ENCODE results near the gene SKAP1.
"Not testable (repeated sequence)": the region's sequence is repeated elsewhere in the genome, so short reads cannot be mapped to it uniquely, and the experiment has no call there.

The SKAP1 gene

GRCh38 chr17:48445248-48445620 is 15.2 kb upstream of the SKAP1 start:
- DNase-seq, result no peak

DNA sequence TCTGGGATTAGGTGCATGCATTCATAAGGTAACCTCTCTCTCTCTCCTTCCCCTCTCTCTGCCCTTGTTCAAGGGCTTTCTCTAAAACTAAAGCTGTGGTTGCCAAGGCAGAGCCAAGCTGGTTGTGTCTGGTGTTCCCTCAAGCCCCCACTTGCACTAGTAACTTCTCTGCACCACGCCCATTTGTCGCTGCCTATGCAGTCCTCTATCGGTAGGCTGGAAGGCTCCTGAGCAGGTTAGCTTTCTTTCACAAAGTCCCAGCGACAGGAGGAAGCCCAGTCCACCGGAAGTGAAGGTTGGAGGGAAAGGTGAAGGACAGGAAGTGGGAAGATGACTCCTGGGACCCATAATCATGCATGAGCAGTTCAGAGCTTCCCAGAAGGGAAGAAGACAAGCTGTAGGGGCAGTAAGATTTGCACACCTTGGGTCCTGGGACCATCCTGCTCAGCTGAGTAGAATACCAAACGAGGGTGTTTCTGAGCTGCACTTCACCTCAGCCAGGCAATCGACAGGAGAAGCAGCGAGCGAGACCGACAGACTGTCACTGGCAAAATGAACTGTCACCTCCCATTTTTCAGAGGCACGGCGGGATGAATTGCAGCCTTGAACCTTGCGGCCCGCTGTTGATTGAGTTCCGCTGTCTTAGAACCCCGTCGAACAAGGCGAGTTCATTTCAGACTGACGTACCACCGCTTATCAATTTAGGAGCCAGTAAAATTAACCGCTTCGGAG is 14.7 kb upstream of the SKAP1 start:
- DNase-seq, result no peak

- DNase-seq, result no peak
Measured at GRCh38 chr17:48443712-48444111, 13.7 kb upstream of the SKAP1 start.

GRCh38 chr17:48442819-48443218 is 12.8 kb upstream of the SKAP1 start:
- no peak for DNase-seq

- no peak for DNase-seq
Measured at GRCh38 chr17:48441862-48442261, 11.8 kb upstream of the SKAP1 start.

DNA sequence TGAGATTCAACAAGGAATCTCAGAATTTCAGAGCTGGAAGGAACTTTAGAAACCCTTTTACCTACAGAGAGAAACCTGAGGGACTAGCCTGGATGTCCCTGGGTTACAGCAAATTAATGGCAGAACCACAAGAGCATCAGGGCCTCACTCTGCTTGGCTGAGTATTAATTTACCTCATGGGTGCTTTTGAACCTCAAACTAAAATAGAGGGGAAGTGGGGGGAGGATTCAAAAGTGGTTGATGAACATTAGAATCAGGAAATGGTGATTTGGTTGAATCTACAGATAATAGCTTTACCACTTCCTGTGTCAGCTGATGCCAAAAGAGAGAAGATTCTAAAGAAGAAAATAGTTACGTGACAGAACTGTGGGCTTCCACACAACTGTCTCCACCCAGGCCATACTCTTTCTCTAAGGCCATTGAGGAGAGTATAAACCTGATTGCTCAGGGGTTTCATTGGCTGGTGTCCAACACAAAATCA is 11.3 kb upstream of the SKAP1 start:
- DNase-seq, result no peak

DNA sequence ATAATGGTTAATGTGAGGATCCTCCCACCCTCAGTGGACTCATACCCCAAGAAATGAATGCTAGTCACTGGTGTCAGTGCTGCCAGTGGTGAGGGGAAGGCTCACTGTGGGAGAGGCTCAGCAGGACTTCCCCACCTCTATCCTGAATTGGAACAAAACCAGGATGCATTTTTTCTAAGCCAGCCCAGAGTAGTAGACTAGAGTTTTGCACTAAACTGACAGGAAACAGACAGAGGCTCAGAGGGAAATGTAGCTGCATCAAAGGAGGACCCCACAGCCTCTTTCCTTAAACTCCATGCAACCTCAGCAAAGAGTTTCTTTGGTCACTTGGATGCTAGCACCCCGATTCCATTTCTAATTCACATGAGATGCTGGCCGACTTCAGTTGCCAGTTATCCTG is 10.7 kb upstream of the SKAP1 start:
- DNase-seq, result no peak

DNA sequence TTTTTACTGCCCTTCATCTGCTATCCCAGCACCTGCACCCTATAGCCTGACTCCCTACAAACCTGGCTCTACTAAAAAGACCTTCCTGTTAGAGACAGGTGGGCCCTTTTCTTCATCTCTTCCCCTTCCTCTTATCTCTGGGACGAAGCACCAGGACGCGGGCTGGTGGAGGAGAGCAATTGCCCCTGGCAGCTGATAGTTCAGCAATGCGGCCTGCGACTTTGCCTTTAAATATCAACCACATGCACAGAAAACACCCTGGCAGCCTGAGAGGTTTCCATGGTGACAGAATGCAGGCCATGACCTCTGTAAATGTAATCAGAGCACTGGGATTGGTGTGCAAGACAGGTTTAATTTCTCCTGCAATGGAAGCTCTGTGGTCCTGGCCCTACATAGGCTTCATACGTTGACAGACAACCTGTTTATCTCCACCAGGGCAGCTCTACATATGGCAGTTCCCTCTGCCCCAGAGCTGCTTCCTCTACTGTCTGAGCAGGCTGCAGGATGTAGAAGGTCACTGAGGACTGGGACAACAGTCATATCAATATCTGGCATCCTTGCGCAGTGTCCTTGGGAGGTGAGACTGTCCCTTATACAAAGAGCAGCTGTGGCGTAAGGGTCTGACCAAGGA is 10.0 kb upstream of the SKAP1 start:
- no peak for DNase-seq

DNA sequence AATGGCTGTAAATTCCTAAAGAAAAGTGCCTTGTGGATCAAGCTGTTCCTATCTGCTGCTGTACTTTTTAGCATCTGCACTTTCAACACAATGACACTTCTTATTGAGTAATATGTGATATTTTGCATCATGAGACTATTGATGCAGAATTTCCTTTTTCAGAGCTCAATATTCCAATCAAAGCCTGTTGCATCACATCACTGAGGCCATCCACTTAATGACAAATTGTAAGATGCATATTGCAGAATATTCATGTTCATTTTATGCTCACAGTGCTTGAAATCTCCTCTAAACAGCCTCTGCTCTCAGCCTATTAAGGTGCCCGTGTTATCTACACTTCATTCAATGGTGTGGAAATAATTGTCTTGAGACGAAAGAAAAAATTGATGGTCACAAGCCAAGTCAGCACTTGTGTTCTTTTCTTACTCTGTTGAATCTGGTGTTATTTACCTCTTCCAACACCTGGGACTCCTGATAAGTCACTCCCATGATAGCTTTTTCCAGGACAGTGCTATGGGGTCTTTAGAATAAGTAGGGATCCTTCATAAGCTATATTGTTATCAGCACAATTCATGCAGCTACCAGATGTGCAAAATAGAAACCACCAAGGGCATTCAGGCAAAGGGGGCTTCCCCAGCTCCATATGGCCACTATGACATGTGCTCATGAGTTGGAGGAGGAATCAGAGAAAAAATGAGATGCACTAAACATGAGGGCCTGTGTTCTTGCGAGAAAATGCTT is 9.3 kb upstream of the SKAP1 start:
- no peak for DNase-seq

- DNase-seq, result no peak
Measured at GRCh38 chr17:48438516-48439061, 8.6 kb upstream of the SKAP1 start.

DNA sequence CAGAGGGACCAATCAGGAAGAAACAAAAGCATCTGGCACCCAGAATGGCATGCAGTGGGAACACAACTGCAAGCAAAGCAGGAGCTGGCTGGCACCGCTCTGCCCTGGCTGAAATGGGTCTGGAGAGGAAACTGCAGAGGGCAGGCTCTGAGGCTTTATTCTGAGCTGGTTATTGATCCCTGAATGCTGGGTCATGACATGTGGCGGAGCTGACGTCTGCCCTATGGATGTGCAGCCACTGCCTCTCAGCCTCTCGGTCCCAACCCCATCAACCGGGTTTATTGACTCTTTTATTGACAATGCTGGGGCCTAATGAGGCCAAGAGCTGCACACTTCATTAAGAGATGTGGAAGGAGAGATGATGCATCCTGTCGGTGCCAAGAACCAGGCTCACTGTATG is 3.9 kb upstream of the SKAP1 start:
- no peak for DNase-seq

DNA sequence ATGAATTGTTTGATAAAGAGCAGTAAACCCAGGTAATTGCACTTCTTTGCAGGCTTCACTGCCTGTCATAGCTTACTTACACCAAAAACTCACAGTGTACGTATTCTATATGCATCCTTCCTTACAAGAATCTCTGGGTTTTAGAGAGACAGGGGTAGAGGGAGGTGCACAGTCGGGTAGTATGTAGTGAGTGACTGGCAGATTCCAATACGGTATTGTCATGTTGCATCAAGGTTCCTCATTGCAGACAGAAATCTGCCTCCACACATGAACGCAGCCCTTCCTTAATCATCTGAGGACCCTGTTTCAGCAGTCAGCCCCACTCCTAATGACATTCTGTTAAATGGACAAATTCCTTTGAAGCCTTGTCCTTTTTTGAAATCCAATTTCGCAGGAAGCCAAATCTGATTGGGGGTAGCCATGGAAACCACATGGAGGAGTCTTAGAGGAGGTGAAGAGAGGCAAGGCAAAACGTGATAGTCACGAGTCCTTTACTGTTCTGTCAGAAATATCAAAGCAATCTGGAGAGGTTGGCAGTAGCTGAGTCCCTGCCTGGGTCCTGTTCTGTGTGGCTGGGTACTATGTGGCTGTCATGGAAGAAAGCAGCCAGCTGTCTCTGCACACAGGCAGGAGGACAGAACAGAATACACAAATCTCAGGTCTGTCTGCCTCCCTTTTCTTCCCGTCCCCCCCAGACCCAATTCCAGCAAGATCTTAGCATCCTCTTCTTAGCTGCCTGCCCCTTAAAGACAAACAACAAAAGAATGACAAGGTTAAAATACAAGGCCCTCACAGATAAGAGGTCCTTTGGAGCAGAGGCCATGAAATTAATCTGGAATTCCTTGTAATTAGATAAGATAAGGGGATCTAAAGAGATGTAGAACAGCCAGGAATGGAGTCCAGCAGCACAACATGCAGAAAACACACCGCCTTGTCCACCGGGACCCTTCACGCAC is 3.1 kb upstream of the SKAP1 start:
- DNase-seq, result no peak

DNA sequence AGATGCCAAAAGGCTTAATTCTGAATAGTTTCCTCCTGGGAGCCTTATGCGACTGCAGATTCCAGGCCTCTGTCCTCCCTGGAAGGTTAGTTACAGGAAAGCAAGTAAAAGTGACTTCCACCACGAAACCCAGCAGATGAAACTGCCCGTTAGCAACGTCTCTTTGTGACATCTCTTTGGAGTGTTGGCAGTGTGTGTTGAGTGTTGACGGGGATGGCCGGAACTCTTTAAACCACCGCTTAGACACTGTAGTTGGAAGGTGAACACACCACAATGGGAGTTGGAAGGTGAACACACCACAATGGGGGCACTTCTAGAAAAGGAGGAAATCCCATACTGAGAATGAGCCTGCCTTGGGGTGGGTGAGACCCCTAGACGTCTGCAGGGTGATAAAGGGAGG is 858 bp downstream of the SKAP1 start:
- no peak for DNase-seq

DNA sequence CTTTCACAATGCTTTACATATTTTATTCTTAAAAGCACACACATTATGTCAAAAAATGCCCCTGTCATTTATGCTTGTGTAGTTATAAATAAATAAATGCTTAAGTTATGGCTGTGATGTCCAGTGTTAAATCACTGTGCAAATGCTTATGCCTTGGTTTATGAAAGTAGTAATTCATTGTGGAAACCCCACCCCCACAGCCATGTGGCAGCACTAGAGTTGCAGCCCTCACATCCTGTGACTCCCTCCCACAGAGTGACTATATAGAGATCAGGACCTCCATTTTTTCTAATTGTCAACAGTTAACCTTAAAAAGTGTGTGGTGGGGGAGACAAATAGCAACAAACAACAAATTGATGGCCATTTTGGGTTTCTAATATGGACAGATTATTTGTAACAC is 2.4 kb downstream of the SKAP1 start:
- DNase-seq, result no peak

DNA sequence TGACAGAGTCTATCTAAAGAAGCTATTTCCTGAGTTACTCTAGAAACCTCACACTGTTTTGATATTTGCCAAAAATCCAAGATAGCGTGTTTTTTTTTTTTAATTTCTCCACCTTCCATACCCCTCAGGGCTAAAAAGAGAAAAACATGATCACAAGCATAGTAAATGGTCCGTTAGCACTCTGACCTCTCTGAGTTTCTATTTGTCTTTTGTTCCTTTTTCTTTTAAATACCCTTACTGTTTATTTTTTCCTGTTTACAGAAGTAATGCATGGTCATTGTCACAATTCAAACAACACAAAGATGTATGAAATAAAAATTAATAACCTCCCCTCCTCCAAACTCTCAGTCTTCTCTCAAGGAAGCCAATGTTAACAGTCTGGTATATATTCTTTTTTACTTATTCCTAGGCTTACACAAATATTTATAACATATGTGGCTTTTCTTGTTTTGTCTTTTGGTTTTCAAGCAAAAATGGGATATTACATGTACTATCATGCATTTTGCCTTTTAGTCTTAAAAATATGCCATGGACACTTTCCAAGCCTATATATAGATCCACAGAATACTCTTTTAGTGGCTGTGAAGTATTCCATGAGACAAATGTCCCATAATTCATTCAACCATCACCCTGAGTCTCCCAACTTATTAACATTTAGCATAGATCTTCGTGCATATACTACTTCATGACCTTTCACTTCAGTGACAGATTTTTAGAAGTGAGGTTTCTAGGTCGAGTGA is 3.1 kb downstream of the SKAP1 start:
- DNase-seq, result no peak

- no peak for DNase-seq
Measured at GRCh38 chr17:48426019-48426665, 3.9 kb downstream of the SKAP1 start.

- not testable (repeated sequence) for DNase-seq
Measured at GRCh38 chr17:48422060-48422459, 8.0 kb downstream of the SKAP1 start.

GRCh38 chr17:48420823-48421222 is 9.2 kb downstream of the SKAP1 start:
- no peak for DNase-seq

DNA sequence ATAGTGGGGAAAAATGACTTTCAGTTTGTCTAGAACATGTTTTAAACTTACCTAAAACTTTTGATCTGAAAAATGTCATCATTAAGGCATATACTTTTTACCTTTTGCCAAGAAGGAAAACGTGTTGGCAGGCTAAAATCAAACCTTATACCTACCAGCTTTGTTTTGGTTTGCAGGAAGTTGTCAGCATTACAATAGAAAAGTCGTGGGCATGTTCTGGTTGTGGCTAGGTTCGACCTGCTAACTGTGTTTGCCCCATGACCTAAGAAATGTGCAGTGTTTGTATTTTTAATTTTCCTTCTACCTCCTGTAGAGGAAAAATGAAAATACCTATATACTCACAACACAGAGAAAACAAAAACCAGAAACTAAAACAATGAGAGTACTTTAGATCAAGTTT is 13.0 kb downstream of the SKAP1 start:
- no peak for DNase-seq

GRCh38 chr17:48413613-48414405 is 16.2 kb downstream of the SKAP1 start:
- no peak for DNase-seq
